B cell (primary cell): Measurements from ENCODE around the gene SMIM17.

Experiments
- CTCF ChIP-seq: fragments of 200-600 bp; IDR thresholded peaks from one replicate; pipeline ENCODE4 v1.8.0; 2022; ENCODE audit warnings: antibody characterized with exemption, mild to moderate bottlenecking
- EZH2 ChIP-seq: IDR thresholded peaks from 2 replicates; pipeline ENCODE4 v1.6.1; 2012; ENCODE audit warnings: borderline replicate concordance, low read depth, mild to moderate bottlenecking, moderate library complexity, low read length; ENCODE audit not compliant: insufficient read depth, poor library complexity, severe bottlenecking

GRCh38 chr19:56689198-56689597, 46.2 kb downstream of the SMIM17 start:
- TF ChIP-seq CTCF (no peak), EZH2 (no peak)
